SU-DHL-6 (cell line): ENCODE data around the gene PDE3A.

ENCODE experiments used
- H2AFZ ChIP-seq: fragments of 200-600 bp; sonication (generic); 2 replicates; pipeline ENCODE4 v1.6.1; 2014; ENCODE audit warnings: low read depth, mild to moderate bottlenecking, moderate library complexity, mixed read lengths, antibody characterized with exemption, low read length; ENCODE audit not compliant: severe bottlenecking
- H3F3A ChIP-seq: fragments of 200-600 bp; shearing (Covaris generic); 2 replicates; pipeline ENCODE4 v1.6.0; 2016; ENCODE audit warnings: antibody characterized with exemption, mild to moderate bottlenecking; ENCODE audit not compliant: insufficient read depth
- H3K27ac ChIP-seq: fragments of 200-600 bp; sonication (generic); 2 replicates; pipeline ENCODE4 v1.5.1; 2016; ENCODE audit warnings: low read depth, mild to moderate bottlenecking, low read length, moderate library complexity, mixed read lengths
- H3K27me3 ChIP-seq: fragments of 200-600 bp; sonication (generic), shearing (Covaris generic); 2 replicates; pipeline ENCODE4 v1.6.0; 2014; ENCODE audit warnings: mild to moderate bottlenecking, low read length
- H3K36me3 ChIP-seq: fragments of 200-600 bp; sonication (generic); 2 replicates; pipeline ENCODE4 v1.6.1; 2014; ENCODE audit warnings: mild to moderate bottlenecking, low read length, mixed read lengths
- H3K4me2 ChIP-seq: fragments of 300-600, 200-600 bp; shearing (Covaris generic), sonication (generic); 2 replicates; pipeline ENCODE4 v1.6.0; 2014; ENCODE audit warnings: low read length, low read depth, mild to moderate bottlenecking; ENCODE audit not compliant: poor library complexity, severe bottlenecking
- H3K4me3 ChIP-seq: fragments of 200-600 bp; sonication (generic); 2 replicates; pipeline ENCODE4 v1.5.1; 2014; ENCODE audit warnings: antibody characterized with exemption, low read length, mild to moderate bottlenecking, mixed read lengths; ENCODE audit not compliant: insufficient read depth, poor library complexity, severe bottlenecking
- H3K79me2 ChIP-seq: fragments of 200-600 bp; sonication (generic); 2 replicates; pipeline ENCODE4 v1.6.1; 2014; ENCODE audit warnings: mild to moderate bottlenecking, low read length, moderate library complexity; ENCODE audit not compliant: insufficient read depth
- H3K9ac ChIP-seq: fragments of 200-600 bp; sonication (generic); 2 replicates; pipeline ENCODE4 v1.7.0; 2014; ENCODE audit warnings: mild to moderate bottlenecking, low read length
- H3K9me2 ChIP-seq: fragments of 200-600 bp; sonication (generic); replicated peaks from 2 replicates; pipeline ENCODE4 v1.6.1; 2014; ENCODE audit warnings: low read length; ENCODE audit not compliant: insufficient read depth
- H3K9me3 ChIP-seq: fragments of 200-600 bp; sonication (generic); 2 replicates; pipeline ENCODE4 v1.6.1; 2014; ENCODE audit warnings: low read length, mixed read lengths; ENCODE audit not compliant: insufficient read depth
- H4K20me1 ChIP-seq: fragments of 200-600 bp; sonication (generic); 2 replicates; pipeline ENCODE4 v1.6.1; 2014; ENCODE audit warnings: low read depth, mild to moderate bottlenecking, antibody characterized with exemption, low read length, moderate library complexity, mixed read lengths
- CTCF ChIP-seq: fragments of 200-600 bp; sonication (generic); IDR thresholded peaks from one replicate; pipeline ENCODE4 v1.5.1; 2017; ENCODE audit warnings: antibody characterized with exemption, mild to moderate bottlenecking, low read length, moderate library complexity; ENCODE audit not compliant: insufficient read depth, poor library complexity, severe bottlenecking
- EZH2phosphoT487 ChIP-seq: fragments of 200-600 bp; sonication (generic), shearing (Covaris generic); conservative IDR thresholded peaks from 2 replicates; pipeline ENCODE4 v1.6.1; 2018; ENCODE audit warnings: mild to moderate bottlenecking, antibody characterized with exemption, low read length, moderate library complexity, mixed read lengths

The PDE3A gene

GRCh38 chr12:20627001-20627588 is 258.8 kb downstream of the PDE3A start:
- no peak overlapping the region for H3K9ac ChIP-seq
- no peak for TF ChIP-seq EZH2phosphoT487
- TF ChIP-seq CTCF: no peak
- H2AFZ ChIP-seq: no peak overlapping the region
- H4K20me1 ChIP-seq: no peaks in the 10 kb centered on the region
- no peak overlapping the region for H3K27ac ChIP-seq
- no peaks in the 10 kb centered on the region for H3K27me3 ChIP-seq
- no peaks in the 10 kb centered on the region for H3F3A ChIP-seq
- H3K79me2 ChIP-seq: no peaks in the 10 kb centered on the region
- H3K36me3 ChIP-seq: no peaks in the 10 kb centered on the region
- H3K4me2 ChIP-seq: no peak overlapping the region
- no peaks in the 10 kb centered on the region for H3K9me2 ChIP-seq
- no peaks in the 10 kb centered on the region for H3K9me3 ChIP-seq
- no peak overlapping the region for H3K4me3 ChIP-seq

GRCh38 chr12:20628226-20628787 is 260.0 kb downstream of the PDE3A start:
- Histone ChIP-seq H3K27me3 (no peaks in the 10 kb centered on the region), H3K36me3 (no peaks in the 10 kb centered on the region), H3K9me2 (no peaks in the 10 kb centered on the region), H3K4me3 (no peak overlapping the region), H3F3A (no peaks in the 10 kb centered on the region), H3K9ac (no peak overlapping the region), H3K79me2 (no peaks in the 10 kb centered on the region), H3K9me3 (no peaks in the 10 kb centered on the region), H3K27ac (no peak overlapping the region), H3K4me2 (no peak overlapping the region), H2AFZ (no peak overlapping the region), H4K20me1 (no peaks in the 10 kb centered on the region)
- TF ChIP-seq CTCF (no peak), EZH2phosphoT487 (no peak)

GRCh38 chr12:20628999-20629398 is 260.7 kb downstream of the PDE3A start:
- no peaks in the 10 kb centered on the region for H3K9me2 ChIP-seq
- H3K4me3 ChIP-seq: no peak overlapping the region
- no peaks in the 10 kb centered on the region for H3K9me3 ChIP-seq
- H3K36me3 ChIP-seq: no peaks in the 10 kb centered on the region
- no peak overlapping the region for H3K27ac ChIP-seq
- H3K79me2 ChIP-seq: no peaks in the 10 kb centered on the region
- H3K27me3 ChIP-seq: no peaks in the 10 kb centered on the region
- H2AFZ ChIP-seq: no peak overlapping the region
- no peaks in the 10 kb centered on the region for H3F3A ChIP-seq
- TF ChIP-seq EZH2phosphoT487 (no peak), CTCF (no peak)
- no peaks in the 10 kb centered on the region for H4K20me1 ChIP-seq
- H3K4me2 ChIP-seq: no peak overlapping the region
- H3K9ac ChIP-seq: no peak overlapping the region
